Testis (tissue), 3 donors: ENCODE measurements around the gene NFILZ. TPM values are rescaled to one million over a fixed set of nuclear protein-coding genes. Genes with fewer than 3 reads are reported as not detected.
"Not testable (repeated sequence)": the region's sequence is repeated elsewhere in the genome, so short reads cannot be mapped to it uniquely, and the experiment has no call there.

Experiments
- DNase-seq: peaks from one replicate; pipeline ENCODE4 v3.0.0-alpha.2; 2019
- H3K27ac ChIP-seq, 2 donors: fragments of 200-600 bp; sonication (generic); one replicate each; pipeline ENCODE4 v1.5.1; 2019
- H3K27me3 ChIP-seq: fragments of 200-600 bp; sonication (generic); one replicate; pipeline ENCODE4 v1.5.1; 2019
- H3K36me3 ChIP-seq: fragments of 200-600 bp; sonication (generic); one replicate; pipeline ENCODE4 v1.5.1; 2017; ENCODE audit warnings: low read depth; ENCODE audit errors: missing control alignments
- H3K4me1 ChIP-seq: fragments of 200-600 bp; sonication (generic); one replicate; pipeline ENCODE4 v1.5.1; 2019
- H3K4me3 ChIP-seq, 2 donors: fragments of 200-600 bp; sonication (generic); one replicate each; pipeline ENCODE4 v1.5.1; 2017 to 2019
- H3K9me3 ChIP-seq: fragments of 200-600 bp; sonication (generic); one replicate; pipeline ENCODE4 v1.5.1; 2017
- CTCF ChIP-seq, 3 experiments: fragments of 450-650 bp in 2 of 3; fragments of 200-600 bp in 1 of 3; sonication (generic) in 1 of 3; IDR thresholded peaks; one replicate each; pipeline ENCODE4 v1.5.1; 2016 to 2019; ENCODE audit warnings: antibody characterized with exemption in 3 of 3, mild to moderate bottlenecking in 2 of 3, moderate library complexity in 1 of 3
- POLR2A ChIP-seq: fragments of 450-650 bp; IDR thresholded peaks from one replicate; pipeline ENCODE4 v1.6.1; 2017; ENCODE audit warnings: antibody characterized with exemption, mild to moderate bottlenecking, moderate library complexity
- WGBS, 2 donors: methylation state at CpG; one replicate each; pipeline ENCODE4 v1.1.5; 2018; 5-methylcytosine and 5-hydroxymethylcytosine counted together
- intact Hi-C: fragments of 100-400 bp; cut with DNase I; formaldehyde crosslinking; loops from one replicate; pipeline ENCODE4 v1.15.1; 2023; ENCODE audit warnings: low total_unique reads
- polyA plus RNA-seq: library from polyadenylated mRNA; stranded (reverse); fragments of 350-450 nt; fragmentation: Illumina TruSeq; extraction: RNeasy Lipid Tissue Mini Kit (QIAGEN cat#74804); gene quantifications from one replicate; pipeline ENCODE4 v1.2.3, GENCODE V29; 2014; ENCODE audit warnings: low read depth, low replicate concordance; ENCODE audit not compliant: insufficient read depth
- total RNA-seq, 2 donors: library from RNA; depleted of rRNA; stranded (reverse); fragments of >200 nt; gene quantifications; one replicate each; pipeline ENCODE4 v1.2.3, GENCODE V29; 2016

Gene NFILZ
- total and polyA plus RNA-seq, 3 donors from 2014 or later, result 1.4 to 4.6 (median 4.0) TPM

GRCh38 chr19:8615024-8615423, 15.4 kb upstream of the NFILZ start:
- Histone ChIP-seq H3K4me3 (no peak overlapping the region), H3K9me3 (no peaks in the 10 kb centered on the region), H3K27ac (no peak overlapping the region), H3K36me3 (no peaks in the 10 kb centered on the region), H3K27me3 (no peaks in the 10 kb centered on the region), H3K4me1 (no peaks in the 10 kb centered on the region)
- intact Hi-C loops, result no loop called here
- TF ChIP-seq CTCF (IDR thresholded peaks at IDR 0.05), result no peak
- WGBS, 2 donors, result 42 to 47% methylated on average over 6 of the region's 6 CpGs
- no peak for DNase-seq

GRCh38 chr19:8615813-8616596, 14.4 kb upstream of the NFILZ start:
- Histone ChIP-seq H3K36me3 (no peaks in the 10 kb centered on the region), H3K27me3 (no peaks in the 10 kb centered on the region), H3K4me3 (no peak overlapping the region), H3K9me3 (no peaks in the 10 kb centered on the region), H3K27ac (no peak overlapping the region), H3K4me1 (no peaks in the 10 kb centered on the region)
- intact Hi-C loops, result no loop called here
- peak; percentile 79 for DNase-seq
- no peak for TF ChIP-seq POLR2A
- TF ChIP-seq CTCF (IDR thresholded peaks at IDR 0.05), result peak; percentile 63 to 94 (median 92)
- 20 to 24% methylated on average over 16 to 23 of the region's 23 CpGs for WGBS, 2 donors

- no peaks in the 10 kb centered on the region for H3K27me3 ChIP-seq
- TF ChIP-seq POLR2A, result no peak
- TF ChIP-seq CTCF (IDR thresholded peaks at IDR 0.05), result no peak
- intact Hi-C loops, result no loop called here
- no peaks in the 10 kb centered on the region for H3K9me3 ChIP-seq
- H3K36me3 ChIP-seq, result no peaks in the 10 kb centered on the region
- DNase-seq, result no peak
- H3K27ac ChIP-seq, result no peak overlapping the region
- no peak overlapping the region for H3K4me3 ChIP-seq
- H3K4me1 ChIP-seq, result no peaks in the 10 kb centered on the region
- WGBS, 2 donors, result 71 to 72% methylated on average over 6 of the region's 6 CpGs
Observed at GRCh38 chr19:8616861-8617260, 13.6 kb upstream of the NFILZ start.

GRCh38 chr19:8617325-8617724, 13.1 kb upstream of the NFILZ start:
- DNase-seq, intact Hi-C loops: not testable (repeated sequence)
- 74 to 79% methylated on average over 13 to 15 of the region's 15 CpGs for WGBS, 2 donors

GRCh38 chr19:8617984-8618383, 12.4 kb upstream of the NFILZ start:
- Histone ChIP-seq H3K27me3 (no peaks in the 10 kb centered on the region), H3K27ac (no peak overlapping the region), H3K4me1 (no peaks in the 10 kb centered on the region), H3K9me3 (no peaks in the 10 kb centered on the region), H3K36me3 (no peaks in the 10 kb centered on the region), H3K4me3 (no peak overlapping the region)
- TF ChIP-seq POLR2A, result no peak
- TF ChIP-seq CTCF (IDR thresholded peaks at IDR 0.05), result no peak
- intact Hi-C loops, result no loop called here
- WGBS, 2 donors, result 83 to 90% methylated on average over 4 of the region's 4 CpGs
- DNase-seq, result no peak

More at GRCh38 chr19:8617325-8617724, 13.1 kb upstream of the NFILZ start:
- not testable (repeated sequence) for H3K4me1 ChIP-seq, H3K9me3 ChIP-seq, H3K4me3 ChIP-seq, H3K27ac ChIP-seq, H3K27me3 ChIP-seq, H3K36me3 ChIP-seq
